Activated CD8-positive, alpha-beta T cell treated with anti-CD3 and anti-CD28 coated beads for 36 hours (primary cell): ENCODE results near the gene CDH18. TPM values are rescaled to one million over a fixed set of nuclear protein-coding genes. Genes with fewer than 3 reads are reported as not detected.

ENCODE experiments used
- ATAC-seq: fragments of 200-7000 bp; cut with Tn5 transposase; one replicate; pipeline ENCODE4 v1.10.0; 2021; ENCODE audit warnings: mild to moderate bottlenecking, moderate library complexity
- CTCF ChIA-PET: fragments of 350-600 bp; sonication (Branson Sonifier 250); formaldehyde crosslinking; loops from one replicate; lab custom pipeline; 2021; ENCODE audit warnings: antibody characterized with exemption; lab: Charles Lee
- POLR2A ChIA-PET: fragments of 350-600 bp; sonication (Branson Sonifier 250); formaldehyde crosslinking; loops from one replicate; lab custom pipeline; 2021; ENCODE audit warnings: antibody characterized with exemption; lab: Charles Lee
- DNase-seq: peaks from one replicate; pipeline ENCODE4 v3.0.0-alpha.2; 2020
- H3K27ac Mint-ChIP-seq: one replicate; pipeline ENCODE4 v1.8.0; 2021; ENCODE audit warnings: mild to moderate bottlenecking, mixed read lengths
- H3K27me3 Mint-ChIP-seq: one replicate; pipeline ENCODE4 v1.8.0; 2021; ENCODE audit warnings: mixed read lengths
- H3K36me3 Mint-ChIP-seq: one replicate; pipeline ENCODE4 v1.8.0; 2021; ENCODE audit warnings: low read depth, mixed read lengths
- H3K4me1 Mint-ChIP-seq: one replicate; pipeline ENCODE4 v1.8.0; 2021; ENCODE audit warnings: low read depth, mixed read lengths
- H3K4me3 Mint-ChIP-seq: one replicate; pipeline ENCODE4 v1.8.0; 2021; ENCODE audit warnings: mild to moderate bottlenecking, moderate library complexity, mixed read lengths
- H3K9me3 Mint-ChIP-seq: one replicate; pipeline ENCODE4 v1.8.0; 2021; ENCODE audit warnings: mixed read lengths
- intact Hi-C: fragments of 100-400 bp; cut with micrococcal nuclease; formaldehyde crosslinking; loops from one replicate; pipeline ENCODE4 v1.10.0; 2022
- total RNA-seq, 2 experiments: library from RNA; stranded (reverse); gene quantifications; one replicate each; pipeline ENCODE4 v1.2.3, GENCODE V29; 2021
- TF ChIP-seq, protein P1 (sequence below): fragments of 200-600 bp; IDR thresholded peaks from one replicate; pipeline ENCODE4 v1.8.0; 2022; ENCODE audit warnings: antibody characterized with exemption, mild to moderate bottlenecking

The CDH18 gene
- total RNA-seq, 2 experiments from 2014 or later = not detected

DNA sequence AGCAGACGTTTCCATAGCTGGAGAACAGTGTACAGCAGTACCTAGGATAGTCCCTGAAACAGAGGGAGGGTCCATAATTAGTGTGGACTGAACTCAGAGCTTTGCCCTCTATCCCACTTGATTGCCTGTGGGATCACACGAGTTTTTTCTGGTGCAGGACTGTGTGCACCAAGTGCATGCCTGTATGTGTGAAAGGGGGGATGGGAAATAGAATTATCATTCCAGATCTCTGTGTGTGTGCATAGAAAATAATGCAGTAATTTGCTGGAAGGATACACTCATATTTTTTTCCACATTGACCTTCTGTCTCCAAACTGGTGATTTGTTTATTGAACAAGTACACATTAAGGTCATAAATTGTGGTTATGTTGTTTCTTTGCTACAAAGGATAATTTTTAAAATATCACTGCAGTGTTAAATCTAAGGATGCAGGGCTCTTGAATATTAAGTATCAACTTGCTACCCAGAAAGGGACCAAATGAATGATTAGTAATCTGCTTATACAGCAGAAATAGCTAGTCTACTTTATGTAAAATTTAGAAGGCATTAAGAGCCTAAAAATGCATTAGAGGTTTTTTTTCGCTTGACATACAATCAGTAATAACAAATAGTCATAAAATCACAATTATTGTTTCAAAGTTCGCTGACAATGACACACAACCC lies 292.9 kb downstream of the CDH18 start:
- intact Hi-C loops = no loop called here
- Mint-ChIP-seq H3K27ac (no peak overlapping the region), H3K36me3 (no peaks in the 10 kb centered on the region), H3K4me3 (no peak overlapping the region), H3K9me3 (no peaks in the 10 kb centered on the region), H3K27me3 (no peaks in the 10 kb centered on the region), H3K4me1 (no peaks in the 10 kb centered on the region)
- CTCF ChIA-PET = no interaction called here
- TF ChIP-seq, protein P1, sequence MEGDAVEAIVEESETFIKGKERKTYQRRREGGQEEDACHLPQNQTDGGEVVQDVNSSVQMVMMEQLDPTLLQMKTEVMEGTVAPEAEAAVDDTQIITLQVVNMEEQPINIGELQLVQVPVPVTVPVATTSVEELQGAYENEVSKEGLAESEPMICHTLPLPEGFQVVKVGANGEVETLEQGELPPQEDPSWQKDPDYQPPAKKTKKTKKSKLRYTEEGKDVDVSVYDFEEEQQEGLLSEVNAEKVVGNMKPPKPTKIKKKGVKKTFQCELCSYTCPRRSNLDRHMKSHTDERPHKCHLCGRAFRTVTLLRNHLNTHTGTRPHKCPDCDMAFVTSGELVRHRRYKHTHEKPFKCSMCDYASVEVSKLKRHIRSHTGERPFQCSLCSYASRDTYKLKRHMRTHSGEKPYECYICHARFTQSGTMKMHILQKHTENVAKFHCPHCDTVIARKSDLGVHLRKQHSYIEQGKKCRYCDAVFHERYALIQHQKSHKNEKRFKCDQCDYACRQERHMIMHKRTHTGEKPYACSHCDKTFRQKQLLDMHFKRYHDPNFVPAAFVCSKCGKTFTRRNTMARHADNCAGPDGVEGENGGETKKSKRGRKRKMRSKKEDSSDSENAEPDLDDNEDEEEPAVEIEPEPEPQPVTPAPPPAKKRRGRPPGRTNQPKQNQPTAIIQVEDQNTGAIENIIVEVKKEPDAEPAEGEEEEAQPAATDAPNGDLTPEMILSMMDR = no peak
- POLR2A ChIA-PET = no interaction called here
- DNase-seq = no peak
- ATAC-seq = no peak

DNA sequence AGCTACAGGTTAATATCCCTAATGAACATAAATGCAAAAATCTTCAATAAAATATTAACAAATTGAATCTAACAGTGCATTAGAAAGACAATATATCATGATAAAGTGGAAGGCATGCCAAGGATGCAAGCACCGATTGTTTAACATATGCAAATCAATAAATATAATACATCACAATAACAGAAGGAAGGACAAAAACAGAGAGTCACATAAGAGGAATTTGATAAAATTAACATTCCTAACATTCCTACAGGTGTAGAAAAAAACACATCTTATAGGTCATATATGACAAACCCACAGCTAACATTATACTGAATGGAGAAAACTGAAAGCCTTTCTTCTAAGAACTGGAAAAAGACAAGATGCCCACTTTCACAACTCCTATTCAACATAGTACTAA lies 297.0 kb downstream of the CDH18 start:
- ChIA-PET CTCF (no interaction called here), POLR2A (no interaction called here)
- no peak overlapping the region for H3K27ac Mint-ChIP-seq
- DNase-seq = no peak
- no peak overlapping the region for H3K4me3 Mint-ChIP-seq
- H3K4me1 Mint-ChIP-seq = no peaks in the 10 kb centered on the region
- H3K27me3 Mint-ChIP-seq = no peaks in the 10 kb centered on the region
- ATAC-seq = no peak
- H3K9me3 Mint-ChIP-seq = peaks cover 11% of the 10 kb centered on the region
- intact Hi-C loops = no loop called here
- H3K36me3 Mint-ChIP-seq = no peaks in the 10 kb centered on the region
- TF ChIP-seq, protein P1 = no peak

- no peak for ATAC-seq
- no peak for DNase-seq
- Mint-ChIP-seq H3K4me1 (no peaks in the 10 kb centered on the region), H3K36me3 (no peaks in the 10 kb centered on the region), H3K27ac (no peak overlapping the region), H3K4me3 (no peak overlapping the region), H3K27me3 (no peaks in the 10 kb centered on the region), H3K9me3 (peaks cover 13% of the 10 kb centered on the region)
- POLR2A ChIA-PET = no interaction called here
- intact Hi-C loops = no loop called here
- TF ChIP-seq, protein P1 = no peak
- CTCF ChIA-PET = no interaction called here
Measured at GRCh38 chr5:19685473-19685872, 302.5 kb downstream of the CDH18 start.

DNA sequence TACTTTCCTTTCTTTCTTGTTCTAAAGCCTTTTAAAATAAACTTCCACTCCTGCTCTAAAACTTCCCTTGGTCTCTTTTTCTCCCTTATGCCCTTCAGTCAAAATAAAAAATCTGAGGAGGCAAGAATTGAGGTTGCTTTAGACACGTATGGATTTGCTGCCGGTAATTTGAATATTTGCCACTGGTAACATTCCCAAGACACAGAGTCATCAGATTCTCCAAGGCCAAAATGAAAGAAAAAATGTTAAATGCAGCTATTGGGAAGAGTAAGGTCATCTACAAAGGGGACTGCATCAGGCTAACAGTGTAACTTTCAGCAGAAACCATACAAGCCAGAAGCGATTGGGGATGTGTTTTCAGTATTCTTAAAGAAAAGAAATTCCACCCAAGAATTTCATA lies 311.1 kb downstream of the CDH18 start:
- no peaks in the 10 kb centered on the region for H3K4me1 Mint-ChIP-seq
- ATAC-seq (no peak), DNase-seq (no peak)
- intact Hi-C loops = no loop called here
- no peaks in the 10 kb centered on the region for H3K36me3 Mint-ChIP-seq
- H3K9me3 Mint-ChIP-seq = peaks cover 13% of the 10 kb centered on the region
- CTCF ChIA-PET = no interaction called here
- POLR2A ChIA-PET = no interaction called here
- TF ChIP-seq, protein P1 = no peak
- no peaks in the 10 kb centered on the region for H3K27me3 Mint-ChIP-seq
- no peak overlapping the region for H3K4me3 Mint-ChIP-seq
- no peak overlapping the region for H3K27ac Mint-ChIP-seq

GRCh38 chr5:19660679-19661078 lies 327.3 kb downstream of the CDH18 start:
- DNase-seq (no peak), ATAC-seq (no peak)
- ChIA-PET CTCF (no interaction called here), POLR2A (no interaction called here)
- H3K27me3 Mint-ChIP-seq = no peaks in the 10 kb centered on the region
- H3K27ac Mint-ChIP-seq = no peak overlapping the region
- TF ChIP-seq, protein P1 = no peak
- intact Hi-C loops = no loop called here
- H3K4me1 Mint-ChIP-seq = no peaks in the 10 kb centered on the region
- no peaks in the 10 kb centered on the region for H3K36me3 Mint-ChIP-seq
- peaks cover 7% of the 10 kb centered on the region for H3K9me3 Mint-ChIP-seq
- no peak overlapping the region for H3K4me3 Mint-ChIP-seq
